GM23338 (cell line): ENCODE measurements around the gene HTR4. TPM values are rescaled to one million over a fixed set of nuclear protein-coding genes. Genes with fewer than 3 reads are reported as not detected.

ENCODE experiments used
- ATAC-seq: fragments of 200-7000 bp; cut with Tn5 transposase; 3 replicates; pipeline ENCODE4 v1.9.1; 2020
- DNase-seq: peaks from one replicate; pipeline ENCODE4 v3.0.0-alpha.2; 2015; ENCODE audit warnings: low spot score
- H2AFZ ChIP-seq: fragments of 200-600 bp; sonication (generic); 2 replicates; pipeline ENCODE4 v1.8.0; 2016; ENCODE audit warnings: antibody characterized with exemption, mild to moderate bottlenecking, moderate library complexity
- H3F3A ChIP-seq: fragments of 200-600 bp; sonication (generic); replicated peaks from 2 replicates; pipeline ENCODE4 v1.8.0; 2017; ENCODE audit warnings: antibody characterized with exemption, mixed run types, low read depth
- H3K27ac ChIP-seq: fragments of 200-600 bp; sonication (generic); 2 replicates; pipeline ENCODE4 v1.6.1; 2016; ENCODE audit warnings: low read depth
- H3K27me3 ChIP-seq: fragments of 200-600 bp; sonication (generic); 2 replicates; pipeline ENCODE4 v1.8.0; 2016; ENCODE audit warnings: mild to moderate bottlenecking, mixed run types, moderate library complexity; ENCODE audit not compliant: insufficient read depth
- H3K36me3 ChIP-seq: fragments of 200-600 bp; sonication (generic); 2 replicates; pipeline ENCODE4 v1.8.0; 2016; ENCODE audit warnings: mild to moderate bottlenecking; ENCODE audit not compliant: insufficient read depth
- H3K4me1 ChIP-seq: fragments of 200-600 bp; sonication (generic); 2 replicates; pipeline ENCODE4 v1.8.0; 2016; ENCODE audit warnings: mild to moderate bottlenecking, moderate library complexity; ENCODE audit not compliant: insufficient read depth
- H3K4me2 ChIP-seq: fragments of 200-600 bp; sonication (generic); 2 replicates; pipeline ENCODE4 v1.7.1; 2017; ENCODE audit warnings: mixed run types
- H3K4me3 ChIP-seq: fragments of 200-600 bp; sonication (generic); 2 replicates; pipeline ENCODE4 v1.6.1; 2016; ENCODE audit warnings: mixed run types
- H3K79me2 ChIP-seq: fragments of 200-600 bp; sonication (generic); replicated peaks from 2 replicates; pipeline ENCODE4 v1.8.0; 2017; ENCODE audit warnings: mild to moderate bottlenecking; ENCODE audit not compliant: insufficient read depth
- H3K9me2 ChIP-seq: fragments of 200-600 bp; sonication (generic); 2 replicates; pipeline ENCODE4 v1.8.0; 2017; ENCODE audit not compliant: insufficient read depth
- H4K20me1 ChIP-seq: fragments of 200-600 bp; sonication (generic); replicated peaks from 2 replicates; pipeline ENCODE4 v1.8.0; 2017; ENCODE audit warnings: mild to moderate bottlenecking; ENCODE audit not compliant: insufficient read depth
- H3K27ac Mint-ChIP-seq: 2 replicates; pipeline ENCODE4 v1.8.0; 2020; ENCODE audit warnings: inconsistent platforms, mild to moderate bottlenecking, moderate library complexity, mixed read lengths
- H3K27me3 Mint-ChIP-seq: 3 replicates; pipeline ENCODE4 v1.8.0; 2022; ENCODE audit warnings: low read depth, mild to moderate bottlenecking, moderate library complexity, mixed read lengths, inconsistent platforms; ENCODE audit not compliant: insufficient read depth, poor library complexity
- H3K36me3 Mint-ChIP-seq: 3 replicates; pipeline ENCODE4 v1.8.0; 2021; ENCODE audit warnings: low read depth, mild to moderate bottlenecking, inconsistent platforms, moderate library complexity, mixed read lengths
- H3K4me1 Mint-ChIP-seq: 3 replicates; pipeline ENCODE4 v1.8.0; 2020; ENCODE audit warnings: mild to moderate bottlenecking, inconsistent platforms, mixed read lengths
- H3K4me3 Mint-ChIP-seq: 3 replicates; pipeline ENCODE4 v1.8.0; 2021; ENCODE audit warnings: moderate library complexity, mild to moderate bottlenecking, inconsistent platforms, mixed read lengths
- H3K9me3 Mint-ChIP-seq: 3 replicates; pipeline ENCODE4 v1.8.0; 2020; ENCODE audit warnings: moderate library complexity, mild to moderate bottlenecking, inconsistent platforms, mixed read lengths
- CREB1 ChIP-seq: fragments of 250-450 bp; sonication (Bioruptor Pico); IDR thresholded peaks from 2 replicates; pipeline ENCODE4 v1.5.0; 2020; ENCODE audit warnings: low read depth, mild to moderate bottlenecking, moderate library complexity
- CTCF ChIP-seq, 2 experiments: fragments of 200-600 bp in 1 of 2; sonication (generic) in 1 of 2; conservative IDR thresholded peaks; 2 replicates each; pipeline versions ENCODE4 v1.5.1 to v1.6.1; 2016 to 2017; ENCODE audit warnings: antibody characterized with exemption in 2 of 2, low read depth in 2 of 2, mild to moderate bottlenecking in 2 of 2, moderate library complexity in 1 of 2
- ETS1 ChIP-seq: IDR thresholded peaks from 2 replicates; pipeline ENCODE4 v1.6.1; 2016; ENCODE audit warnings: antibody characterized with exemption
- EZH2 ChIP-seq: fragments of 200-600 bp; sonication (generic); IDR thresholded peaks from one replicate; pipeline ENCODE4 v1.8.0; 2017; ENCODE audit warnings: antibody characterized with exemption, mild to moderate bottlenecking, low read depth; ENCODE audit not compliant: unreplicated experiment
- EZH2phosphoT487 ChIP-seq: fragments of 200-600 bp; sonication (generic); IDR thresholded peaks from one replicate; pipeline ENCODE4 v1.8.1; 2018; ENCODE audit warnings: antibody characterized with exemption; ENCODE audit not compliant: unreplicated experiment
- JUNB ChIP-seq: IDR thresholded peaks from one replicate; pipeline ENCODE4 v1.6.1; 2016; ENCODE audit warnings: antibody characterized with exemption; ENCODE audit not compliant: unreplicated experiment
- NANOG ChIP-seq: IDR thresholded peaks from 2 replicates; pipeline ENCODE4 v1.6.1; 2016; ENCODE audit warnings: antibody characterized with exemption, borderline replicate concordance
- POLR2AphosphoS5 ChIP-seq: IDR thresholded peaks from 2 replicates; pipeline ENCODE4 v1.6.1; 2016; ENCODE audit warnings: antibody characterized with exemption, low read depth
- REST ChIP-seq: IDR thresholded peaks from one replicate; pipeline ENCODE4 v1.6.1; 2018; ENCODE audit warnings: antibody characterized with exemption; ENCODE audit not compliant: unreplicated experiment
- STAT1 ChIP-seq: IDR thresholded peaks from one replicate; pipeline ENCODE4 v1.6.1; 2016; ENCODE audit warnings: antibody characterized with exemption; ENCODE audit not compliant: unreplicated experiment
- ZNF114 ChIP-seq: fragments of 250-450 bp; sonication (Bioruptor Pico); IDR thresholded peaks from 2 replicates; pipeline ENCODE4 v1.5.0; 2020; ENCODE audit warnings: mild to moderate bottlenecking, moderate library complexity
- ZNF331 ChIP-seq: fragments of 250-450 bp; sonication (Bioruptor Pico); IDR thresholded peaks from 2 replicates; pipeline ENCODE4 v1.5.0; 2020; ENCODE audit warnings: low read depth, mild to moderate bottlenecking, moderate library complexity
- ZNF462 ChIP-seq: fragments of 250-450 bp; sonication (Bioruptor Pico); IDR thresholded peaks from 2 replicates; pipeline ENCODE4 v1.5.0; 2020; ENCODE audit warnings: mild to moderate bottlenecking, moderate library complexity
- polyA plus RNA-seq: library from polyadenylated mRNA; unstranded; fragments of >200 nt; fragmentation: Nextera tagmentation; extraction: Ambion mirVana; gene quantifications from 2 replicates; pipeline ENCODE4 v1.2.1, GENCODE V29; 2016
- total RNA-seq: library from RNA; depleted of rRNA; stranded (reverse); fragments of >200 nt; shearing (Covaris generic); gene quantifications from 2 replicates; pipeline ENCODE4 v1.2.3, GENCODE V29; 2014

Gene HTR4
- total and polyA plus RNA-seq, 2 experiments from 2014 or later = 0.10 TPM; not detected in 1

- Histone ChIP-seq H3K79me2 (no peaks in the 10 kb centered on the region), H3K36me3 (no peaks in the 10 kb centered on the region), H3F3A (no peaks in the 10 kb centered on the region), H3K9me2 (no peaks in the 10 kb centered on the region; the same call in 1 of the 2 replicates), H3K4me1 (no peaks in the 10 kb centered on the region), H3K27me3 (no peaks in the 10 kb centered on the region), H3K4me2 (no peak overlapping the region), H4K20me1 (no peaks in the 10 kb centered on the region), H2AFZ (no peak overlapping the region), H3K27ac (no peak overlapping the region), H3K4me3 (no peak overlapping the region)
- H3K27ac Mint-ChIP-seq = no peak overlapping the region
- ATAC-seq (no peak), DNase-seq (peak; percentile 9)
- H3K27me3 Mint-ChIP-seq = peaks cover 1% of the 10 kb centered on the region
- no peak overlapping the region for H3K4me3 Mint-ChIP-seq
- H3K36me3 Mint-ChIP-seq = no peaks in the 10 kb centered on the region
- no peak for TF ChIP-seq CREB1 (CRISPR knock-in tag)
- no peak for TF ChIP-seq EZH2
- no peak for TF ChIP-seq ZNF331 (CRISPR knock-in tag)
- no peak for TF ChIP-seq NANOG
- no peak for TF ChIP-seq REST
- TF ChIP-seq ZNF114 = no peak
- no peak for TF ChIP-seq JUNB
- no peak for TF ChIP-seq ETS1
- no peak for TF ChIP-seq STAT1
- TF ChIP-seq CTCF (conservative IDR thresholded peaks at IDR 0.05; ENCODE audit: low read depth in 2 of 2) = no peak
- no peak for TF ChIP-seq POLR2AphosphoS5
- TF ChIP-seq ZNF462 (CRISPR knock-in tag) = no peak
- no peak for TF ChIP-seq EZH2phosphoT487
- peaks cover 6% of the 10 kb centered on the region; the same call in 2 of the 3 replicates for H3K9me3 Mint-ChIP-seq
- no peaks in the 10 kb centered on the region for H3K4me1 Mint-ChIP-seq
These were observed 110.6 kb downstream of the HTR4 start for GRCh38 chr5:148543727-148544126.
